HG03095 (cell line): ENCODE results near the gene RPS15.

Experiments
- ATAC-seq: cut with Tn5 transposase; IDR thresholded peaks from one replicate; pipeline ENCODE4 v1.9.1; 2021; ENCODE audit warnings: moderate library complexity; ENCODE audit not compliant: unreplicated experiment

Gene RPS15

GRCh38 chr19:1481224-1481892 is 43.2 kb downstream of the RPS15 start:
- ATAC-seq, result no peak

GRCh38 chr19:1481893-1482360 is 43.7 kb downstream of the RPS15 start:
- no peak for ATAC-seq

GRCh38 chr19:1482361-1483130 is 44.4 kb downstream of the RPS15 start:
- ATAC-seq, result no peak

GRCh38 chr19:1483131-1483978 is 45.2 kb downstream of the RPS15 start:
- ATAC-seq, result no peak

- ATAC-seq, result no peak
These were observed 45.8 kb downstream of the RPS15 start for GRCh38 chr19:1483979-1484428.

GRCh38 chr19:1486720-1487575 is 48.8 kb downstream of the RPS15 start:
- no peak for ATAC-seq

- ATAC-seq, result no peak
These were observed 49.5 kb downstream of the RPS15 start for GRCh38 chr19:1487576-1488281.

GRCh38 chr19:1488282-1488601 is 50.0 kb downstream of the RPS15 start:
- no peak for ATAC-seq

GRCh38 chr19:1489463-1490310 is 51.5 kb downstream of the RPS15 start:
- ATAC-seq, result no peak
